HFFc6 (cell line): ENCODE measurements around the gene LRCH2. TPM values are rescaled to one million over a fixed set of nuclear protein-coding genes. Genes with fewer than 3 reads are reported as not detected.

Experiments
- DNase-seq: peaks from one replicate; pipeline ENCODE4 v3.0.0-alpha.2; 2018
- H3K27ac Mint-ChIP-seq: 2 replicates; pipeline ENCODE4 v1.8.0; 2020; ENCODE audit warnings: mild to moderate bottlenecking, mixed read lengths
- H3K27me3 Mint-ChIP-seq: 2 replicates; pipeline ENCODE4 v1.8.0; 2021; ENCODE audit warnings: mild to moderate bottlenecking, moderate library complexity, mixed read lengths; ENCODE audit not compliant: insufficient read depth
- H3K36me3 Mint-ChIP-seq: 2 replicates; pipeline ENCODE4 v1.8.0; 2021; ENCODE audit warnings: low read depth, mixed read lengths
- H3K4me1 Mint-ChIP-seq: 2 replicates; pipeline ENCODE4 v1.8.0; 2020; ENCODE audit warnings: low read depth, mixed read lengths
- H3K4me3 Mint-ChIP-seq: 2 replicates; pipeline ENCODE4 v1.8.0; 2020; ENCODE audit warnings: mild to moderate bottlenecking, moderate library complexity, mixed read lengths
- H3K9me3 Mint-ChIP-seq: 2 replicates; pipeline ENCODE4 v1.8.0; 2020; ENCODE audit warnings: mild to moderate bottlenecking, mixed read lengths
- CTCF ChIP-seq: fragments of 200-600 bp; sonication (generic); IDR thresholded peaks from 2 replicates; pipeline ENCODE4 v1.5.0; 2021; ENCODE audit warnings: antibody characterized with exemption, mild to moderate bottlenecking
- long read RNA-seq: library from polyadenylated mRNA; unstranded; transcript quantifications from one replicate; pipeline ENCODE4 v2.0.0, GENCODE V29; 2019
- total RNA-seq, 6 experiments: library from RNA; stranded (reverse); fragmentation: NEBNext Ultra II Directional; extraction: Animal tissue kit (Norgen Biotek cat#: 25700); gene quantifications; 2 replicates in 1 of 6; 3 replicates in 5 of 6; pipeline ENCODE4 v1.2.3, GENCODE V29; 2021

LRCH2 gene
- 1 to 10 TPM; 5.7 to 8.9 (median 7.0) TPM for total RNA-seq
- long read RNA-seq, partial matches to known transcripts = 3 of 3 reads
- long read RNA-seq, other reads (novel, unspliced or antisense) = 0 of 3 reads

GRCh38 chrX:115233497-115234455, at the start of gene LRCH2:
Gene LRCH2, minus strand, starts transcription at chrX:115234096. Its CDS starts 55 bp downstream, at chrX:115234041.
- peak; percentile 5 for DNase-seq
- peaks cover 51% of the 10 kb centered on the region for H3K4me1 Mint-ChIP-seq
- no peaks in the 10 kb centered on the region for H3K27me3 Mint-ChIP-seq
- H3K27ac Mint-ChIP-seq = peak within 1 kb of the TSS; percentile 64
- no peak for TF ChIP-seq CTCF
- H3K36me3 Mint-ChIP-seq = no peaks in the 10 kb centered on the region
- H3K9me3 Mint-ChIP-seq = no peaks in the 10 kb centered on the region
- H3K4me3 Mint-ChIP-seq = peak within 1 kb of the TSS; percentile 92

GRCh38 chrX:115269051-115269683, 35.3 kb upstream of the LRCH2 start:
- H3K27me3 Mint-ChIP-seq = peaks cover 6% of the 10 kb centered on the region; the same call in 1 of the 2 replicates
- H3K4me1 Mint-ChIP-seq = no peaks in the 10 kb centered on the region
- H3K4me3 Mint-ChIP-seq = no peak overlapping the region
- no peaks in the 10 kb centered on the region for H3K9me3 Mint-ChIP-seq
- no peak for DNase-seq
- no peaks in the 10 kb centered on the region for H3K36me3 Mint-ChIP-seq
- no peak for TF ChIP-seq CTCF
- H3K27ac Mint-ChIP-seq = no peak overlapping the region

GRCh38 chrX:115268421-115268820, 34.5 kb upstream of the LRCH2 start:
- Mint-ChIP-seq H3K36me3 (no peaks in the 10 kb centered on the region), H3K9me3 (no peaks in the 10 kb centered on the region), H3K27me3 (peaks cover 6% of the 10 kb centered on the region), H3K4me3 (no peak overlapping the region), H3K27ac (no peak overlapping the region), H3K4me1 (no peaks in the 10 kb centered on the region)
- TF ChIP-seq CTCF = peak; percentile 62
- DNase-seq = no peak

- Mint-ChIP-seq H3K4me1 (no peaks in the 10 kb centered on the region), H3K27me3 (peaks cover 8% of the 10 kb centered on the region), H3K27ac (no peak overlapping the region), H3K9me3 (no peaks in the 10 kb centered on the region), H3K36me3 (no peaks in the 10 kb centered on the region), H3K4me3 (no peak overlapping the region)
- no peak for DNase-seq
- no peak for TF ChIP-seq CTCF
Observed at GRCh38 chrX:115266300-115266699, 32.4 kb upstream of the LRCH2 start.

- DNase-seq = no peak
- no peaks in the 10 kb centered on the region for H3K9me3 Mint-ChIP-seq
- H3K27ac Mint-ChIP-seq = no peak overlapping the region
- H3K27me3 Mint-ChIP-seq = peaks cover 9% of the 10 kb centered on the region
- no peak overlapping the region for H3K4me3 Mint-ChIP-seq
- TF ChIP-seq CTCF = no peak
- H3K4me1 Mint-ChIP-seq = peaks cover 15% of the 10 kb centered on the region
- H3K36me3 Mint-ChIP-seq = no peaks in the 10 kb centered on the region
Observed at GRCh38 chrX:115264009-115264408, 30.1 kb upstream of the LRCH2 start.
